Measurements from ENCODE around the gene ATP2B3.

- TF ChIP-seq, protein P1, sequence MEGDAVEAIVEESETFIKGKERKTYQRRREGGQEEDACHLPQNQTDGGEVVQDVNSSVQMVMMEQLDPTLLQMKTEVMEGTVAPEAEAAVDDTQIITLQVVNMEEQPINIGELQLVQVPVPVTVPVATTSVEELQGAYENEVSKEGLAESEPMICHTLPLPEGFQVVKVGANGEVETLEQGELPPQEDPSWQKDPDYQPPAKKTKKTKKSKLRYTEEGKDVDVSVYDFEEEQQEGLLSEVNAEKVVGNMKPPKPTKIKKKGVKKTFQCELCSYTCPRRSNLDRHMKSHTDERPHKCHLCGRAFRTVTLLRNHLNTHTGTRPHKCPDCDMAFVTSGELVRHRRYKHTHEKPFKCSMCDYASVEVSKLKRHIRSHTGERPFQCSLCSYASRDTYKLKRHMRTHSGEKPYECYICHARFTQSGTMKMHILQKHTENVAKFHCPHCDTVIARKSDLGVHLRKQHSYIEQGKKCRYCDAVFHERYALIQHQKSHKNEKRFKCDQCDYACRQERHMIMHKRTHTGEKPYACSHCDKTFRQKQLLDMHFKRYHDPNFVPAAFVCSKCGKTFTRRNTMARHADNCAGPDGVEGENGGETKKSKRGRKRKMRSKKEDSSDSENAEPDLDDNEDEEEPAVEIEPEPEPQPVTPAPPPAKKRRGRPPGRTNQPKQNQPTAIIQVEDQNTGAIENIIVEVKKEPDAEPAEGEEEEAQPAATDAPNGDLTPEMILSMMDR (conservative IDR thresholded peaks at IDR 0.05; ENCODE audit: low read length) = no peak
- TF ChIP-seq EZH2phosphoT487 (IDR thresholded peaks at IDR 0.05; ENCODE audit: borderline replicate concordance) = no peak
These were observed 31.3 kb upstream of the ATP2B3 start for GRCh38 chrX:153486171-153486570.
